Stimulated activated CD4-positive, alpha-beta T cell treated with anti-CD3 and anti-CD28 coated beads, Interleukin-2, amount 100 ng/mL, for 24 hours (primary cell): ENCODE data around the gene UTP14C.
"Not testable (repeated sequence)": the region's sequence is repeated elsewhere in the genome, so short reads cannot be mapped to it uniquely, and the experiment has no call there.

ENCODE experiments used
- DNase-seq, 2 donors: peaks; one replicate each; pipeline ENCODE4 v3.0.0-alpha.2; 2020

UTP14C gene

DNA sequence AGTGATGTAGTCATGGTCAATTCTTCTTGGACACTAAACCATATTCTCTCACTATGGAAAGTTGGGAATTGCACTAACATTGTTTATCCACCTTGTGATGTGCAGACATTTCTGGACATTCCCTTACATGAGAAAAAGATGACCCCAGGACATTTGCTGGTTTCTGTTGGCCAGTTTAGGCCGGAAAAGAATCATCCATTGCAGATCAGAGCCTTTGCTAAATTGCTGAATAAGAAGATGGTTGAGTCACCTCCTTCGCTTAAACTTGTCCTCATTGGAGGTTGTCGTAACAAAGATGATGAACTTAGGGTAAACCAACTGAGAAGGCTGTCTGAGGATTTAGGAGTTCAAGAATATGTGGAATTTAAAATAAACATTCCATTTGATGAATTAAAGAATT, at the start of gene UTP14C:
UTP14C (plus strand) TSS at position 211 of the 400 bp plus-strand sequence. CDS start 4,114 bp downstream, outside the sequence.
- no peak for DNase-seq

DNA sequence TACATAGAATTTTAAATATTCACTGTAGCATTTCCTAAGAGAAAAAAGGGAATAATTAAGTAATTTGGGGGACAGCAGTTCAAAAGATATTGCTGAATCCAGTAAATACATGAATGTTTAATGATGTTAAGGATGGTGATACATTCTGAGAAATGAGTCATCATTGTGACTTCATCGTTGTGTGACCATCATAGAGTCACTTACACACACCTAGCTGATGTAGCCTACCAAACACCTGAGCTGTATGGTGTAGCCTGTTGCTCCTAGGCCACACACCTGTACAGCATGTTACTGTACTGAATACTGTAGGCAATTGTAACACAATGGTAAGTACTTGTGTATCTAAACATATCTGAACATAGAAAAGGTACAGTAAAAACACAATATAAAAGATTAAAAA, 48.1 kb upstream of the UTP14C start:
- DNase-seq, result no peak

GRCh38 chr13:51976890-51977289, 47.6 kb upstream of the UTP14C start:
- DNase-seq, result no peak

- DNase-seq, result no peak
Measured at GRCh38 chr13:51977625-51978024, 46.9 kb upstream of the UTP14C start.

GRCh38 chr13:51978796-51979556, 45.5 kb upstream of the UTP14C start:
- no peak for DNase-seq

DNA sequence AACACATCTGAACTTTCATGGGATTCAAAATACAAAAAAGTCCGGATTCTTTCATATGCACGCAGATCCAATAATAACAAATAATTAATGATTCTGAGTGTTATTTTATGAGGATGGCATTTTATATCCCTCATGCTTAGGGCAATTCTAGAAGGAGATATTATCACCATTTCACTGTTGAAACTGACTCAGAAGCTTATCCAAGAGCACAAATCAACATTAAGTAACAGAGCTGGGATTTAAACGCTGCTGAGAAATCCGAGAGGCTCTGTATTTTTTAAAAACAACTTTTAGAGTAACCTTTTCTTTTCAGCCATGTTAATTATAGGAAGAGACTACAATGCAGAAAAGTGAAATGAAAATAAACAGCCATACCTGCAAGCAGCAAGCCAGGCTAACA, 43.6 kb upstream of the UTP14C start:
- no peak for DNase-seq

DNA sequence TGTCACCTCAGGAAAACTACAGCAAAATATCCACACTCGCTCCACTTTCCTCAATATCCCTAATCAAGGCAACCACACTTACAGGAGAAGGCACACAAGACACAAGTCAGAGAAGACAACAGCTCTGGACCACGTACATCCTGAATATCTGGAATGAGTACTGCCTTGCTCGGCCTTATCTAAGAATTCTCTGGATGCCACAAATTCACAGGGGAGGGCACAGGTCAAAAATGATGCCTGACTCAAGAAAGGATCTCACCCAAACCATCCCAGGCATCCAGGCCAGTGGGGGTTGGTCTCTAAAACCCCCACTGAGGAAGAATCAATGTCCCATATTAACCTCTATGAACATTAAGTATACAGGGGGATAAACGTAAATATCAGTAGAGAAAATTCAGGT, 43.1 kb upstream of the UTP14C start:
- no peak for DNase-seq

GRCh38 chr13:51983292-51983691, 41.2 kb upstream of the UTP14C start:
- DNase-seq, result not testable (repeated sequence)

GRCh38 chr13:51984904-51985303, 39.6 kb upstream of the UTP14C start:
- DNase-seq, result not testable (repeated sequence)

GRCh38 chr13:51988988-51989618, 35.4 kb upstream of the UTP14C start:
- DNase-seq, result no peak

DNA sequence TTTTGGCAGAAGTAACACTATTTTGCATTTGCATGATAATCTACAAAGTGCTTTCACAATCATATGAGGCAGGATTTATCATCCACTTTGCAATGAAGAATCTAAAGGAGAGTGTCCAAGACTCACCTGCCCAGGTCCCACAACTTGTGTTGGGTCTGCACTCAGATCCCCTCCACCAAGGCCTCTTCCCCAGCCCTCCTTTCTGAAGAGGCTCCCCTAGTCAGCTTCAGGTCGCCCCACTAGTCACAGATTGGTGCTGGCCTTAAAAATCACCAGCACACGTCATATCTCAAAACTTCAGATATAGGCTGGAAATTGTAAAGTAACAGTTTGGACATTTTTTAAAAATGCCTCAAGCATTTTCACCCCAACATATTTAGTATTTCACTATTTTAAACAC, 30.8 kb upstream of the UTP14C start:
- no peak for DNase-seq

DNA sequence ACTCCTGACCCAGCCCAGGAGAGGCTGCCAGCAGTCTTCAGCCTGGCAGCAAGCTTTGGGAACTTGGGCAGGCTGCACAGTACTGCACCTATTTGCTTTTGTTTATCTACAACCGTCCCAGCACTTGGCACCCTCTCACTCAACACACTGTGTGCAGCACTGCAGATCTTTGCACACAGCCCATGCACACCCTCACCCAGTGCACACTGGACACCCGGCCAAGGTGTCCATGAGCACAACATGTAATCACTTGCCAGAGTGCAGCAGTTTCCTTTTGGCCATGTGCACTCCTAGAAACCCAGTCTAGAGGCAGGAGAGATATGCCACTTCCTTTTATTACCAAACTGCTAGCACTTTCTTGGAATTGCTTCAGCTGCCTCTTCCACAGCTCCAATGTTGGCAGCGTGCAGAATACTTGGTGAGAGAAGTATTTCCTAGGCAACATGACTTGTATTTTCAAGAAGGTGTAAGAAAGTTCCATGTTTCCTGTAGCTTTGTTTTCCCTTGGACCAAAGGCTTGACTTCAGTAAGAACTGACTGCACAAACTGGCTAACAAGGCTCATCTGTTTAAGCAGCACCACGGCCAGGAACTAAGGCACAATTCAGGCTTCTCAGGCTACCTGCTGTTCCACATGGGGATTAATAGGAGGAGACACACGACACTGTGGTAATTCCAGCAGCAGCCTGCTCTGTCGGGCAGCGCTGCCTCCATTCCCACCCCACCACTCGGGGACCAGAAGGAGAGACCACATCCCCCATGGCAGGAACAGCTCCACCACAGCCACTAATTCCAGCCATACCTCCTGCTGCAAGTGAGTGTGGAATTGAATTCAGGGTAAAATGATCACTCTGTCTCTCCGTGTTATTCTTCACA, 28.6 kb upstream of the UTP14C start:
- DNase-seq, result no peak

- DNase-seq, result no peak
Measured at GRCh38 chr13:51996641-51997040, 27.9 kb upstream of the UTP14C start.

DNA sequence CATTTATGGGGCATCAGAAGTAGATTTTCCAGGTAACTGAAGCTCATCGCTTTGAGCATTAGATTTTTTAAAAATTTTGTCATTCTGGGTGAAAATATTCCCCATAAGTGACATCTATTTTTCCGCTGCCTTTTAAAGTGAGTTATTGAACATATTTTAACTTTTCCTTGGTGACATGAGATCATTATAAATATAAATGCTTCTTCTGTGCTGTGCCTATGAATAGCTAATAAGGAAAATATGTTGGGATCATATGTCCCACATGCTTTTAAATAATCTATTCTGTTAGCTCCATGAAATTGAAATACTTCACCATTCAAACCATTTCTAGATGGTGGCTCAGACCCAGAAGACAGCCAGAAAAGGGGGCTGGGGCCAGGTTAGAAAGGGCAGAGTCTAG, 27.3 kb upstream of the UTP14C start:
- no peak for DNase-seq

DNA sequence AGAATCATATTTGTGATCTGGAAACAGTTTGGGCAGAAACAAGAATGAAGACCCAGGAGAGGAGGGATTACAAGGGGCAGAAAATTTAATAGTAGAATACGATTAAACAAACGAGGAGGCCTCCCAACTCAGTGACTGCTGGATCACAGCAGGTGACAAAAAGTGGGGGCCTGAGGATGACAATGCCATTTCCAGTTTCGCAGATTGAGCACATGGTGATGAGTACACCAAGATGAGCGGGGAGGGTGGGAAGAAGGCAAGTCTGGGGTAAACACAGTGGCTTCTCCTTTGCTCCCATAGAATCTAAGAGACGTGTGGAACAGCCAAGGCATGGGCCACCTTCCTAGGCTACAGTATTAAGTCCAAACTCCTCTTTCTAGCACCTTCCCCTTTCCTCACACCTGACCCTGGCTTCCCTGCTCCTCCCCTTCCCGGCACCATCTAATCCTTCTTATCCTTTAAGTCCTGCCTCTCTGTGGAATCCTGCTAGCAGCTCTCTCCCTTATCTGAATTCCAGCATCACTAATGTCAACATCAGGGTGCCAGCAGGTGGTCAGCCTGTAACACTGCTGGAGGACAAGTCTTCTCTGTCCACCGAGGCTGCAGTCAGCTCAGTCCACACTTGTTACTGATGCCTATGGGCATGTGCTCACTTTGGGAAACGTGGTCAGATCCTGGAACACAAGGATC, 26.7 kb upstream of the UTP14C start:
- DNase-seq, result no peak

DNA sequence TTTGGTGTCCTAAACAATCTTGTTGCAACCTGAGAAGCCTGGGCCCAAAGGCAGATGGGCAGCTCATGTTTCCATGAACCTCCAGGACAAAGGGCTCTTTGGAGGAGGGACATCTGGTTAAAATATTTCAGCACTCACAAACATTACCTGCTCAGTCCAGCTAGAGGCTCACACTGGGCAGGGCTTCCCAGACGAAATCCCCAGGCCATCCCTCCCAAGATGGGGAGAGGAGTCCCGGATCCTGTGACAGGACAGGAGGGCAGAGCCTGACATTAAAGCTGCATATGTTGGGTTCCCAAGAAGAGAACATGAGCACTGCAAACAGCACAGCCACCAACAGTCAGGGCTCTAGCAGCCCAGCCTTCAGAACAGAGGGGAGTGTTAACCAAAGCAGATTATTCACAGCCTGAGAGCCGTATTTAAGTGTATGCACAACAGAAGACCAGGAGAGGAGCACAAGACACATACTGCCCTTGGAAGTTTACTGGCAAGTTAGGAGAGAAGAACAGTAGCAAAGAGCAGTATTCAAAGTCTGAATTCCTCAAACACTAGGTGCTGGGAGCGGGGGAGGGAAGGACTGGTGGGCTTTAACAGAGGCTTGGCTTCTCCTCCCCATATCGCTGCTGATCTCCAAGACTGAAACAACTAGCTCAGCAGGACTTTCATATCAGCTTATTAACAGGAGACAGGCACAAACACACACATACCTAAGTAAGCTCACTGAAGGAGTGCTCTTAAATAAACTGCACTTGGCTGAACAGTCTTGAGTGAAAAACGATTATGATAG, 25.6 kb upstream of the UTP14C start:
- DNase-seq, result no peak

GRCh38 chr13:51999510-51999911, 25.0 kb upstream of the UTP14C start:
- DNase-seq, result no peak

- DNase-seq, result no peak
Measured at GRCh38 chr13:51999921-52000320, 24.6 kb upstream of the UTP14C start.

- DNase-seq, result no peak
Measured at GRCh38 chr13:52001120-52001731, 23.3 kb upstream of the UTP14C start.

DNA sequence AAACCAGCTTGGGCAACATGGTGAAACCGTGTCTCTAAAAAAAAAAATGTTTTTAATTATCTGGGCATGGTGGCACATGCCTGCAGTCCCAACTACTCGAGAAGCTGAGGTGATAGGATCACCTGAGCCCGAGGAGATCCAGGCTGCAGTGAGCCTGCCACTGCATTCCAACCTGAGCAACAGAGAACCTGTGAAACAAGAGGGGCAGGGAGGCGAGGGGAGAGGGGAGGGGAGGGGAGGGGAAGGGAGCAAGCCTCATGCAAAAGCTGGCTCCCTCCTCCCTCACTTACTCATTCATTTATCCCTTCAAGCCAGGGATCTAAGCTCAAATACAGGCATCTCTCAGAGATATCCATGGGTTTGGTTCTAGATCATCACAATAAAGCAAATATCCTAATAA, 22.1 kb upstream of the UTP14C start:
- no peak for DNase-seq

DNA sequence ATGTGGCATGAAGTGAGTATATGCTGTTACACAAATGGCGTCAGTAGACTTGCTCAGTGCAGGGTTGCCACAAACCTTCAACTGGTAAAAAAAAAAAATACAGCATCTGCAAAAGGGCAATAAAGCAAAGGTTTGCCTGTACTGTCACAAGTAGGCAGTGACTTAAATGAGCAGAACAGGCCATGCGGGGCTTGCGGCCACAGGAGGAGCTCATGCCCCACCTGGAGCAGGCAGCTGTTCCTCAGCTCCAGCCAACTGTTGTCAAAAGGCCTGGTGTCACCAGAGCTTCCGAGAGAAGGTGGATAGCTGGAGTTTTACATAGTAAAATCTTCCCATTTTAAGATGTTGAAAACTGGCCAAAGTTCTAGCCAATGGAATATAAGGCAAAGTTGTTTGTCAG, 20.9 kb upstream of the UTP14C start:
- no peak for DNase-seq
